Left renal pelvis (tissue), 4 donors: ENCODE results near the gene ZNF626. TPM values are rescaled to one million over a fixed set of nuclear protein-coding genes. Genes with fewer than 3 reads are reported as not detected.
"Not testable (repeated sequence)": the region's sequence is repeated elsewhere in the genome, so short reads cannot be mapped to it uniquely, and the experiment has no call there.

Experiments used
- DNase-seq, 4 donors: peaks; one replicate each; pipeline ENCODE4 v3.0.0-alpha.2; 2013; ENCODE audit warnings: low read depth in 4 of 4, low spot score in 3 of 4
- polyA plus RNA-seq, 4 donors: library from polyadenylated mRNA; unstranded; fragments of 120-200 nt; gene quantifications; one replicate each; pipeline ENCODE4 v1.2.1, GENCODE V29; 2013; ENCODE audit not compliant: insufficient read length in 4 of 4

ZNF626 gene
- 10 to 100 TPM; 20.4 to 34.2 (median 25.8) TPM for polyA plus RNA-seq

- DNase-seq = peak; percentile 95 to 98 (median 98)
Measured at GRCh38 chr19:20661150-20661819, at the start of gene ZNF626. TSS of gene ZNF626 (minus strand) at chr19:20661571. CDS start at chr19:20661446, 125 bp downstream.

- DNase-seq = no peak
Measured at GRCh38 chr19:20669263-20669662, 7.9 kb upstream of the ZNF626 start.

- no peak for DNase-seq
Measured at GRCh38 chr19:20667281-20667680, 5.9 kb upstream of the ZNF626 start.

GRCh38 chr19:20664901-20665781, 3.8 kb upstream of the ZNF626 start:
- peak in 2 of 4 donors; percentile 6 to 10 for DNase-seq

- not testable (repeated sequence) for DNase-seq
Measured at GRCh38 chr19:20664475-20664874, 3.1 kb upstream of the ZNF626 start.

GRCh38 chr19:20662421-20663105, 1.2 kb upstream of the ZNF626 start:
- no peak for DNase-seq

GRCh38 chr19:20660473-20661140, 764 bp downstream of the ZNF626 start:
- DNase-seq = peak in 1 of 4 donors; percentile 3

- no peak for DNase-seq
Measured at GRCh38 chr19:20640545-20640944, 20.8 kb downstream of the ZNF626 start.

- DNase-seq = no peak
Measured at GRCh38 chr19:20640023-20640422, 21.3 kb downstream of the ZNF626 start.

- not testable (repeated sequence) for DNase-seq
Measured at GRCh38 chr19:20624560-20624959, 36.8 kb downstream of the ZNF626 start.

GRCh38 chr19:20616071-20616470, 45.3 kb downstream of the ZNF626 start:
- no peak for DNase-seq

GRCh38 chr19:20614971-20615370, 46.4 kb downstream of the ZNF626 start:
- DNase-seq = not testable (repeated sequence)

GRCh38 chr19:20612711-20613316, 48.6 kb downstream of the ZNF626 start:
- no peak for DNase-seq

- DNase-seq = no peak
Measured at GRCh38 chr19:20611866-20612265, 49.5 kb downstream of the ZNF626 start.

- no peak for DNase-seq
Measured at GRCh38 chr19:20607943-20608342, 53.4 kb downstream of the ZNF626 start.

Other genes with a start within 250 kb of the ZNF626 start
- gene ZNF737, start 95.8 kb downstream of the ZNF626 start, polyA plus RNA-seq = 10 to 100 TPM; 19.1 to 39.2 (median 36.2) TPM
- gene ZNF66, start 114.7 kb upstream of the ZNF626 start, polyA plus RNA-seq = 1 to 10 TPM; 2.5 to 6.9 (median 6.1) TPM